Measurements from ENCODE around the gene CHRNA1. TPM values are rescaled to one million over a fixed set of nuclear protein-coding genes. Genes with fewer than 3 reads are reported as not detected.

CHRNA1 gene
- total and polyA plus RNA-seq, 9 of the 15 experiments (the other 6 are each of a cell fraction or from before 2014, with no cell fraction given) = not detected

DNA sequence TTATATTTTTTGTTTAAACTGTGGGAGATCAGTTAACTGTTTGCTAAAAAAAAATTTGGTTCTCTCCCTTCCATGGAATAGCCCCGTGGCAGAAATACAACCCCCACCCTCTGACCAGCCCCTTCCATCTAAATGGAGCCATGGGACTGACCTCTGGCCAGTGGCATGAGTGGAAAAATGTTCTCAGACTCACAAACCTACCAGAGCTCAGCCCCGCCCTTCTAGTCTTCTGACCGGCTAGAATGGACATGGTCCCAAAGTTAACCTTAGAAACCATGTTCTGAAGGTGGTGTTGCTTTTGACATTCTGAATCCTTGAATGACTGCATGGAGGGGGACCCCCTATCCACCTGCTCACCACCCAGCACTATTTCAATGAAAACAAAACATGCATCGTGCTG is 1.3 kb upstream of the CHRNA1 start:
- H3K9me1 ChIP-seq (ENCODE audit: control insufficient read depth, insufficient read depth, low read length) = no peaks in the 10 kb centered on the region
- 0% methylated on average over 4 of the region's 4 CpGs for WGBS (ENCODE audit: insufficient coverage, low coverage, missing lambda C conversion rate)
- H3K27me3 ChIP-seq (ENCODE audit: control insufficient read depth in 2 of 2, insufficient read depth in 2 of 2, low read length in 2 of 2) = peaks cover 0 to 17% of the 10 kb centered on the region in 2 experiments; a peak in 2 of 5 replicates
- H3K27ac ChIP-seq (ENCODE audit: extremely low read depth, low read depth, low read length) = no peak overlapping the region
- POLR2A ChIA-PET = interaction anchor here (1.2 kb wide), 1 partner anchor 11 kb away, joined by 4 read pairs; no protein-coding TSS in a partner anchor
- in situ Hi-C loops (cut with MboI) (no loop called here), intact Hi-C loops (cut with micrococcal nuclease) (no loop called here)
- no peak overlapping the region for H3K9ac ChIP-seq (ENCODE audit: insufficient read depth in 1 of 2, low read depth in 2 of 2, low read length in 2 of 2)
- H3K9me3 ChIP-seq (replicated peaks; ENCODE audit: control insufficient read depth, insufficient read depth, low read depth, low read length) = no peaks in the 10 kb centered on the region
- no TSS peak for BruUV-seq (replicated peaks)
- DNase-seq (ENCODE audit: extremely low read depth in 1 of 4, low spot score in 3 of 4) = no peak
- H3K4me1 ChIP-seq (replicated peaks in 1 of 2; ENCODE audit: control insufficient read depth in 2 of 2, insufficient read depth in 2 of 2, low read length in 2 of 2) = no peaks in the 10 kb centered on the region
- H3K79me2 ChIP-seq (ENCODE audit: control insufficient read depth, insufficient read depth, low read length) = no peaks in the 10 kb centered on the region
- no peak overlapping the region for H3K4me2 ChIP-seq (ENCODE audit: insufficient read depth, low read length)
- CTCF ChIA-PET (ENCODE audit: low intra/inter-chr PET ratio) = interaction anchor here (0.7 kb wide), 1 partner anchor 1275 kb away, joined by 3 read pairs; no protein-coding TSS in a partner anchor
- no peaks in the 10 kb centered on the region for H4K20me1 ChIP-seq (replicated peaks; ENCODE audit: control insufficient read depth, insufficient read depth, low read length)
- no peak for ATAC-seq
- H2AFZ ChIP-seq (ENCODE audit: low read depth, low read length) = no peak overlapping the region
- no peak for FAIRE-seq
- H3K36me3 ChIP-seq (ENCODE audit: control insufficient read depth, insufficient read depth, low read length) = no peaks in the 10 kb centered on the region
- H3K4me3 ChIP-seq = no peak overlapping the region
- TF ChIP-seq ZNF124 (CRISPR knock-in tag; IDR thresholded peaks at IDR 0.05) = no peak
- no peak for TF ChIP-seq ZNF644 (tag; IDR thresholded peaks at IDR 0.05; ENCODE audit: low read depth)
- no peak for TF ChIP-seq HMG20B (CRISPR knock-in tag; IDR thresholded peaks at IDR 0.05)
- TF ChIP-seq, protein P1, sequence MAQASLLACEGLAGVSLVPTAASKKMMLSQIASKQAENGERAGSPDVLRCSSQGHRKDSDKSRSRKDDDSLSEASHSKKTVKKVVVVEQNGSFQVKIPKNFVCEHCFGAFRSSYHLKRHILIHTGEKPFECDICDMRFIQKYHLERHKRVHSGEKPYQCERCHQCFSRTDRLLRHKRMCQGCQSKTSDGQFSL (CRISPR knock-in tag; IDR thresholded peaks at IDR 0.05) = no peak
- TF ChIP-seq, protein P1 (tag; IDR thresholded peaks at IDR 0.05) = no peak
- TF ChIP-seq MEIS2 (IDR thresholded peaks at IDR 0.05; ENCODE audit: partially characterized antibody) = no peak
- no peak for TF ChIP-seq TAF7 (tag; IDR thresholded peaks at IDR 0.05)
- TF ChIP-seq ZZZ3 (IDR thresholded peaks at IDR 0.05) = no peak
- no peak for TF ChIP-seq EHMT2 (IDR thresholded peaks at IDR 0.05)
- TF ChIP-seq, protein P2, sequence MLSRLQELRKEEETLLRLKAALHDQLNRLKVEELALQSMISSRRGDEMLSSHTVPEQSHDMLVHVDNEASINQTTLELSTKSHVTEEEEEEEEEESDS (CRISPR knock-in tag; IDR thresholded peaks at IDR 0.05) = no peak
- no peak for TF ChIP-seq MTA1 (IDR thresholded peaks at IDR 0.05; ENCODE audit: borderline replicate concordance)
- TF ChIP-seq BRD4 (IDR thresholded peaks at IDR 0.05) = no peak
- TF ChIP-seq, protein P3, sequence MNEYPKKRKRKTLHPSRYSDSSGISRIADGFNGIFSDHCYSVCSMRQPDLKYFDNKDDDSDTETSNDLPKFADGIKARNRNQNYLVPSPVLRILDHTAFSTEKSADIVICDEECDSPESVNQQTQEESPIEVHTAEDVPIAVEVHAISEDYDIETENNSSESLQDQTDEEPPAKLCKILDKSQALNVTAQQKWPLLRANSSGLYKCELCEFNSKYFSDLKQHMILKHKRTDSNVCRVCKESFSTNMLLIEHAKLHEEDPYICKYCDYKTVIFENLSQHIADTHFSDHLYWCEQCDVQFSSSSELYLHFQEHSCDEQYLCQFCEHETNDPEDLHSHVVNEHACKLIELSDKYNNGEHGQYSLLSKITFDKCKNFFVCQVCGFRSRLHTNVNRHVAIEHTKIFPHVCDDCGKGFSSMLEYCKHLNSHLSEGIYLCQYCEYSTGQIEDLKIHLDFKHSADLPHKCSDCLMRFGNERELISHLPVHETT (CRISPR knock-in tag; conservative IDR thresholded peaks at IDR 0.05 in 1 of 2, IDR thresholded peaks at IDR 0.05 in 1 of 2) = no peak
- no peak for TF ChIP-seq PHF8 (IDR thresholded peaks at IDR 0.05; ENCODE audit: borderline replicate concordance, low read length)
- TF ChIP-seq, protein P4, sequence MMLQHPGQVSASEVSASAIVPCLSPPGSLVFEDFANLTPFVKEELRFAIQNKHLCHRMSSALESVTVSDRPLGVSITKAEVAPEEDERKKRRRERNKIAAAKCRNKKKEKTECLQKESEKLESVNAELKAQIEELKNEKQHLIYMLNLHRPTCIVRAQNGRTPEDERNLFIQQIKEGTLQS (IDR thresholded peaks at IDR 0.05) = no peak
- TF ChIP-seq, protein P4 (CRISPR knock-in tag; conservative IDR thresholded peaks at IDR 0.05) = no peak
- TF ChIP-seq ZNF175 (CRISPR knock-in tag; IDR thresholded peaks at IDR 0.05; ENCODE audit: low read depth) = no peak
- no peak for TF ChIP-seq NR1H2 (CRISPR knock-in tag; IDR thresholded peaks at IDR 0.05)
- no peak for TF ChIP-seq BCL6 (CRISPR knock-in tag; IDR thresholded peaks at IDR 0.05)
- no peak for TF ChIP-seq ZKSCAN8 (CRISPR knock-in tag; IDR thresholded peaks at IDR 0.05)
- TF ChIP-seq FUS (optimal IDR thresholded peaks at IDR 0.05; ENCODE audit: low read depth, low read length) = no peak

Measured in K562 (cell line).